Midbrain (tissue), 1 donor: ENCODE results near the gene TRIM29.

Experiments
- DNase-seq: peaks from one replicate; lab custom pipeline; 2025; lab: John Stamatoyannopoulos, UW

The TRIM29 gene

GRCh38 chr11:120139316-120140069 lies 1.6 kb upstream of the TRIM29 start:
- no peak for DNase-seq

- DNase-seq, result no peak
These were observed 714 bp downstream of the TRIM29 start for GRCh38 chr11:120137187-120137610.

DNA sequence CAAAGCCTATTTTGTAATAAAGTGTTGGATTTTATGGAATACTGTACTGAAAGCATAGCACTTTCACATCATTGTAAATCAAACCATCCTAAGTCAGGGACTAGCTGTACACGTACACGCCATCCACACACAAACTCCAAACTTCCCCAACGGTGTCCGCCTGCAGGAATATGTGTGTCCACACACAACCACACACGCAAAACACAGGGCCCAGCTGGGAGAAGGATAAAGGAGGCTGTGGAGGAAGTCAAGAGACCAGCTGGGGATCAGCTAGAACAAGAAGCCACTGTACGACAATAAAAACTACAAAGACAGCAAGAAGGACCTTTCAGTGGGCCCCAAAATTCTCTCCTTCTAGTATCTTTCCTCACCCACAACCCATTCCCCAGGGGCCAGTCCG lies 1.6 kb downstream of the TRIM29 start:
- DNase-seq, result no peak

DNA sequence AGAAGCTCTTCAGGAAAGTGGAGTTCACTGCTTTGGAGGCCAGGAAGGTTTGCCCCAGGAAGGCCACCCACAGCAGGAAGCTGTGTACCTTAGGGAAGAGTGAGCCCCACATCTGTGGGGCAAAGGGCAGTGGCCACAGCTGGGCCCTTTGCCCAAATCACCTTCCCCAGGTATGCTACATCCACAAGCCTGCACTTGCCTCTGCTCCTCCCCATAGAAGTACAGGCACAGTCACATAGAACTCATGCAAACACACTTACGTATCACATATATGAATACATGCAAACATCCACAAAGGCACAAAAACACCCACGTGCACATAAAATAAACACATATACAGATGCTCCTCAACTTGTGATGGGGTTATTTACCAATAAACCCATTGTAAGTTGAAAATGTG lies 2.1 kb downstream of the TRIM29 start:
- no peak for DNase-seq

- DNase-seq, result no peak
These were observed 3.0 kb downstream of the TRIM29 start for GRCh38 chr11:120134931-120135228.

- no peak for DNase-seq
These were observed 3.6 kb downstream of the TRIM29 start for GRCh38 chr11:120134106-120134930.

- DNase-seq, result no peak
These were observed 4.5 kb downstream of the TRIM29 start for GRCh38 chr11:120133216-120134105.

- no peak for DNase-seq
These were observed 5.2 kb downstream of the TRIM29 start for GRCh38 chr11:120132645-120133185.

DNA sequence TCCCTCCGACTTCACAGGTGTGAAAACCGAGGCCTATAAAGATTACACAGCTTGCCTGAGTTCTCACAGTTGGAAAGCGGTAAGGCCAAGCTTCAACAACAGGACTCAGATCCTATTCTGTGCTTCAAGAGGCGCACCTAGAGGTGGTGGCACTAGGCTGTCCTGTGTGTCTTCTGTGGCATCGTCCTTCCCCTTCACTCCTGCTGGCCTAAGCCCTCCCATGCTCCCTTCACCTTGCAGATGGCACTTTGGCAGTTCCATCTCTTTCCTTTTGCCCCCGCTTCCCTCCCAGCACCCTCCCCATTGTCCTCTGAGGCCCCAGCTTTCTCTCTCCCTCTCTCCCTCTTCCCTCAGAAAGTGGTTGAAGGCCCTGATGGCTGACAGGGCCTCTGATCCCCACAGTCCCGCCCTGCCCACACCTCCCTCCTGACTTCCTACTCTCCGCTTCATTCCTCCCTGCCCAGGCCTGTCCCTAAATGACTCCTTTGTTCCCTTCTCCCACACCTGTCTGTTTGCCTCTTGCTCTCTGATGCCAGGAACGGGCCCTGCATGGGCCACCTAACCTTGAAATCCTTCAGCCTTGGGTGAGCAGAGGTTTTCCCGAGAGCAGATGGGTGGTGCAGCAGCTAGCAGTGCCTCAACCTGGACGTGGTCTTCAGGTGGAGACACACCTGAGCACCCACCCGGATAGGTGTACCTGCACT lies 5.8 kb downstream of the TRIM29 start:
- no peak for DNase-seq

GRCh38 chr11:120130991-120131760 lies 6.7 kb downstream of the TRIM29 start:
- DNase-seq, result no peak

GRCh38 chr11:120130176-120130980 lies 7.5 kb downstream of the TRIM29 start:
- DNase-seq, result no peak

- DNase-seq, result no peak
These were observed 8.3 kb downstream of the TRIM29 start for GRCh38 chr11:120129570-120129969.

- no peak for DNase-seq
These were observed 9.4 kb downstream of the TRIM29 start for GRCh38 chr11:120128392-120129119.

GRCh38 chr11:120127236-120127635 lies 10.7 kb downstream of the TRIM29 start:
- no peak for DNase-seq

- DNase-seq, result no peak
These were observed 11.3 kb downstream of the TRIM29 start for GRCh38 chr11:120126620-120127019.

DNA sequence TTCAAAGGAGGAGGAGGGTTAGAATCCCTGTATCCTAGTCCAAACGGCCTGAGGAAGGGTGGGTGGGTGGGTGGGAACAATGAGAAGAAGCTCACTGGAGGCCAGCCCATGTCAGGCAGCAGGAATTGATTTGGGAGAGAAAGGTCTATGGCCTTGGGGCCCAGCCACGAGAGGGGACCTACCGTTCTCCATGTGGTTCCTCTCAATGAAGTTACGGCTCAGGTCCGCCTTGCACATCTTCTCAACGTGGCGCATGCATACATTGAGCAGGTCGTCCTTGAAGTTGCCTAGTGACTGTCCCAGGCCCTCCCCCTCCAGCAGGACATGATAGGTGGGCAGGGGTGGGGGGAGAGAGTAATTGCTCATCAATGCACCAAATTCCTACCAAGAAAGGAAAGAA lies 12.4 kb downstream of the TRIM29 start:
- no peak for DNase-seq

DNA sequence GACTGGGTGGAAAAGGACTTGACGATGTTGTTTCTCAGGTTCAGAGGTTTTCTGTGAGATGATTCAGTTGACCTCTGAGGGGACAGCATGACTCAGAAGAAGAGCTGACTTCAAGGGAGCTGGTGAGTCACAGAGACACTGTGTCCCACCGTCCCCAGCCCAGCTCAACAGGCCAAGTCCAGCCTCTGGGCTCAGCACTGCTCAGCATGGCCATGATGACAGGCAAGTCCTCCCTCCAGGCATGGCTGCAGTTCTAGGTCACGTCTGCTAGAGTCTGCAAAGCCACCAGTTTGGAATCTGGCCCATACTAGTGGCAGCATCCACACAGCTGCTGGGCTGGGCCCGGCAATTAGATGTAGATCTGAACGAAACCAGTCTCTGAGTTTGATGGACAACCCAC lies 12.9 kb downstream of the TRIM29 start:
- no peak for DNase-seq

GRCh38 chr11:120124355-120124754 lies 13.6 kb downstream of the TRIM29 start:
- no peak for DNase-seq

- DNase-seq, result no peak
These were observed 14.0 kb downstream of the TRIM29 start for GRCh38 chr11:120123946-120124345.
